Inflammatory macrophage treated with lipopolysaccharide for 1 hour (primary cell): ENCODE results near the gene TMEM132A.

Experiments used
- DNase-seq, 2 donors: peaks; one replicate each; pipeline ENCODE4 v3.0.0-alpha.2; 2020 to 2022

The TMEM132A gene

GRCh38 chr11:60905551-60906113 is 18.6 kb upstream of the TMEM132A start:
- no peak for DNase-seq

GRCh38 chr11:60906132-60906972 is 17.9 kb upstream of the TMEM132A start, which contains the start of gene PRPF19:
PRPF19 (minus strand) TSS chr11:60906585; CDS start chr11:60906382, 203 bp downstream.
- DNase-seq, result peak; percentile 99 to 100

- no peak for DNase-seq
These were observed 15.5 kb upstream of the TMEM132A start for GRCh38 chr11:60908803-60909202.

- DNase-seq, result peak in 1 of 2 donors; percentile 56
These were observed 14.5 kb upstream of the TMEM132A start for GRCh38 chr11:60909680-60910280.

- DNase-seq, result peak; percentile 55 to 56
These were observed 14.0 kb upstream of the TMEM132A start for GRCh38 chr11:60910281-60910687.

- DNase-seq, result peak; percentile 46 to 61
These were observed 13.4 kb upstream of the TMEM132A start for GRCh38 chr11:60910711-60911380.

GRCh38 chr11:60912223-60912850 is 11.9 kb upstream of the TMEM132A start:
- DNase-seq, result no peak

- DNase-seq, result no peak
These were observed 11.3 kb upstream of the TMEM132A start for GRCh38 chr11:60912851-60913528.

GRCh38 chr11:60913793-60914632 is 10.2 kb upstream of the TMEM132A start, which contains the start of gene TMEM109:
TMEM109 (plus strand) TSS chr11:60914158; CDS start chr11:60919694, 5,536 bp downstream.
- DNase-seq, result peak; percentile 69 to 83

- DNase-seq, result peak; percentile 23 to 36
These were observed 9.5 kb upstream of the TMEM132A start for GRCh38 chr11:60914633-60915247.

GRCh38 chr11:60915248-60915914 is 8.9 kb upstream of the TMEM132A start:
- peak; percentile 31 to 46 for DNase-seq

- DNase-seq, result no peak
These were observed 7.5 kb upstream of the TMEM132A start for GRCh38 chr11:60916669-60917206.

GRCh38 chr11:60917267-60917666 is 7.0 kb upstream of the TMEM132A start:
- no peak for DNase-seq

- no peak for DNase-seq
These were observed 5.9 kb upstream of the TMEM132A start for GRCh38 chr11:60918251-60918938.

GRCh38 chr11:60918939-60919265 is 5.4 kb upstream of the TMEM132A start:
- DNase-seq, result peak in 1 of 2 donors; percentile 25

- DNase-seq, result peak; percentile 70 to 73
These were observed 4.9 kb upstream of the TMEM132A start for GRCh38 chr11:60919320-60919719.

GRCh38 chr11:60919956-60920355 is 4.3 kb upstream of the TMEM132A start:
- DNase-seq, result no peak

- DNase-seq, result no peak
These were observed 3.0 kb upstream of the TMEM132A start for GRCh38 chr11:60921259-60921658.

- DNase-seq, result no peak
These were observed 2.4 kb upstream of the TMEM132A start for GRCh38 chr11:60921777-60922335.
